Osteoblast (primary cell): Measurements from ENCODE around the gene SAPCD1. TPM values are rescaled to one million over a fixed set of nuclear protein-coding genes. Genes with fewer than 3 reads are reported as not detected.

Experiments
- DNase-seq: peaks from one replicate; pipeline ENCODE4 v3.0.0; 2011; ENCODE audit warnings: low spot score, mixed read lengths; ENCODE audit not compliant: insufficient read length; ENCODE audit errors: missing footprints
- H2AFZ ChIP-seq: 2 replicates; pipeline ENCODE4 v1.6.0; 2011; ENCODE audit warnings: mild to moderate bottlenecking, low read length
- H3K27ac ChIP-seq: 2 replicates; pipeline ENCODE4 v1.5.1; 2011; ENCODE audit warnings: mild to moderate bottlenecking, low read depth, low read length, moderate library complexity
- H3K27me3 ChIP-seq: 2 replicates; pipeline ENCODE4 v1.6.0; 2012; ENCODE audit warnings: mild to moderate bottlenecking, control low read depth, inconsistent platforms, low read length, moderate library complexity; ENCODE audit not compliant: insufficient read depth
- H3K36me3 ChIP-seq: 2 replicates; pipeline ENCODE4 v1.5.1; 2011; ENCODE audit warnings: mild to moderate bottlenecking, low read length, control low read depth, moderate library complexity; ENCODE audit not compliant: insufficient read depth
- H3K4me1 ChIP-seq: 2 replicates; pipeline ENCODE4 v1.5.1; 2011; ENCODE audit warnings: mild to moderate bottlenecking, low read length, control low read depth, moderate library complexity; ENCODE audit not compliant: insufficient read depth
- H3K4me2 ChIP-seq: 2 replicates; pipeline ENCODE4 v1.6.0; 2011; ENCODE audit warnings: mild to moderate bottlenecking, low read length; ENCODE audit not compliant: insufficient read depth
- H3K4me3 ChIP-seq: fragments of 200-600 bp; sonication (generic); 3 replicates; pipeline ENCODE4 v1.5.1; 2012; ENCODE audit warnings: mild to moderate bottlenecking, low read length, inconsistent platforms; ENCODE audit not compliant: insufficient read depth
- H3K79me2 ChIP-seq: 2 replicates; pipeline ENCODE4 v1.6.0; 2012; ENCODE audit warnings: mild to moderate bottlenecking, low read length, control low read depth, inconsistent platforms; ENCODE audit not compliant: insufficient read depth
- H3K9me3 ChIP-seq: 2 replicates; pipeline ENCODE4 v1.5.1; 2011; ENCODE audit warnings: low read depth, low read length, control low read depth
- H4K20me1 ChIP-seq: 2 replicates; pipeline ENCODE4 v1.6.0; 2012; ENCODE audit warnings: mild to moderate bottlenecking, low read length, control low read depth; ENCODE audit not compliant: insufficient read depth
- CTCF ChIP-seq: IDR thresholded peaks from 2 replicates; pipeline ENCODE4 v1.5.1; 2011; ENCODE audit warnings: mild to moderate bottlenecking, low read depth, low read length, moderate library complexity; ENCODE audit errors: extremely low read depth
- total RNA-seq: library from RNA; depleted of rRNA; stranded (reverse); fragments of >200 nt; gene quantifications from 2 replicates; pipeline ENCODE4 v1.2.3, GENCODE V29; 2012

SAPCD1 gene
- total RNA-seq, 1 donor = 1.4 TPM

- peak overlapping the region; percentile 89 for H3K4me3 ChIP-seq
- peak overlapping the region; percentile 82 for H3K27ac ChIP-seq
- no peaks in the 10 kb centered on the region for H3K9me3 ChIP-seq
- H3K36me3 ChIP-seq = peaks cover 38% of the 10 kb centered on the region
- H4K20me1 ChIP-seq = peaks cover 26% of the 10 kb centered on the region
- H3K79me2 ChIP-seq = peaks cover 47% of the 10 kb centered on the region
- H3K27me3 ChIP-seq = no peaks in the 10 kb centered on the region
- no peak for DNase-seq
- peaks cover 45% of the 10 kb centered on the region for H3K4me1 ChIP-seq
- H2AFZ ChIP-seq = peak overlapping the region; percentile 79
- H3K4me2 ChIP-seq = peak overlapping the region; percentile 99
- TF ChIP-seq CTCF = no peak
Measured at GRCh38 chr6:31734247-31734820, 28.1 kb upstream of the SAPCD1 start.

- H3K9me3 ChIP-seq = no peaks in the 10 kb centered on the region
- peak overlapping the region; percentile 89 for H3K4me3 ChIP-seq
- peaks cover 26% of the 10 kb centered on the region for H4K20me1 ChIP-seq
- TF ChIP-seq CTCF = no peak
- H2AFZ ChIP-seq = peak overlapping the region; percentile 79
- H3K27me3 ChIP-seq = no peaks in the 10 kb centered on the region
- peak overlapping the region; percentile 99 for H3K4me2 ChIP-seq
- DNase-seq = peak; percentile 94
- H3K4me1 ChIP-seq = peaks cover 48% of the 10 kb centered on the region
- peak overlapping the region; percentile 82 for H3K27ac ChIP-seq
- peaks cover 38% of the 10 kb centered on the region for H3K36me3 ChIP-seq
- peaks cover 48% of the 10 kb centered on the region for H3K79me2 ChIP-seq
Measured at GRCh38 chr6:31734821-31735406, 27.5 kb upstream of the SAPCD1 start.

GRCh38 chr6:31736021-31736767, 26.3 kb upstream of the SAPCD1 start, which contains the start of gene CLIC1:
Gene CLIC1, minus strand, starts transcription at chr6:31736530. Its CDS starts 230 bp downstream, at chr6:31736300.
- DNase-seq = peak; percentile 98
- no peaks in the 10 kb centered on the region for H3K9me3 ChIP-seq

More at GRCh38 chr6:31736021-31736767, 26.3 kb upstream of the SAPCD1 start, which contains the start of gene CLIC1:
- H3K4me1 ChIP-seq = peaks cover 47% of the 10 kb centered on the region
- H3K4me3 ChIP-seq = peak within 1 kb of the TSS; percentile 89
- TF ChIP-seq CTCF = no peak
- peaks cover 21% of the 10 kb centered on the region for H4K20me1 ChIP-seq
- peak within 1 kb of the TSS; percentile 99 for H3K4me2 ChIP-seq
- H3K79me2 ChIP-seq = peaks cover 56% of the 10 kb centered on the region
- peaks cover 34% of the 10 kb centered on the region for H3K36me3 ChIP-seq
- H3K27me3 ChIP-seq = no peaks in the 10 kb centered on the region
- peak within 1 kb of the TSS; percentile 82 for H2AFZ ChIP-seq
- H3K27ac ChIP-seq = peak within 1 kb of the TSS; percentile 82
